Measurements from ENCODE around the gene PLCB4.
A peak's percentile ranks its signal among the peaks of the same experiment; 100 is the strongest.

The PLCB4 gene

GRCh38 chr20:9270831-9271230 lies 201.9 kb downstream of the PLCB4 start:
- DNase-seq (ENCODE audit: low read depth): peak; percentile 65

GRCh38 chr20:9276966-9277468 lies 208.1 kb downstream of the PLCB4 start:
- DNase-seq (ENCODE audit: low read depth): no peak

GRCh38 chr20:9279918-9280401 lies 211.1 kb downstream of the PLCB4 start:
- no peak for DNase-seq (ENCODE audit: low read depth)

- DNase-seq (ENCODE audit: low read depth): peak; percentile 18
Observed at GRCh38 chr20:9280666-9281065, 211.8 kb downstream of the PLCB4 start.

- DNase-seq (ENCODE audit: low read depth): no peak
Observed at GRCh38 chr20:9281803-9282202, 212.9 kb downstream of the PLCB4 start.

GRCh38 chr20:9285617-9286016 lies 216.7 kb downstream of the PLCB4 start:
- DNase-seq (ENCODE audit: low read depth): no peak

GRCh38 chr20:9286501-9287461 lies 217.9 kb downstream of the PLCB4 start:
- DNase-seq (ENCODE audit: low read depth): no peak

- no peak for DNase-seq (ENCODE audit: low read depth)
Observed at GRCh38 chr20:9287826-9288225, 218.9 kb downstream of the PLCB4 start.

GRCh38 chr20:9290331-9290730 lies 221.4 kb downstream of the PLCB4 start:
- no peak for DNase-seq (ENCODE audit: low read depth)

- no peak for DNase-seq (ENCODE audit: low read depth)
Observed at GRCh38 chr20:9293145-9293544, 224.3 kb downstream of the PLCB4 start.

- DNase-seq (ENCODE audit: low read depth): peak; percentile 31
Observed at GRCh38 chr20:9294041-9294440, 225.2 kb downstream of the PLCB4 start.

GRCh38 chr20:9298906-9299305 lies 230.0 kb downstream of the PLCB4 start:
- no peak for DNase-seq (ENCODE audit: low read depth)

GRCh38 chr20:9300080-9300479 lies 231.2 kb downstream of the PLCB4 start:
- no peak for DNase-seq (ENCODE audit: low read depth)

- DNase-seq (ENCODE audit: low read depth): no peak
Observed at GRCh38 chr20:9300534-9300933, 231.6 kb downstream of the PLCB4 start.

- no peak for DNase-seq (ENCODE audit: low read depth)
Observed at GRCh38 chr20:9301129-9302090, 232.5 kb downstream of the PLCB4 start.

- DNase-seq (ENCODE audit: low read depth): no peak
Observed at GRCh38 chr20:9302091-9302462, 233.2 kb downstream of the PLCB4 start.

- no peak for DNase-seq (ENCODE audit: low read depth)
Observed at GRCh38 chr20:9306521-9306920, 237.6 kb downstream of the PLCB4 start.

GRCh38 chr20:9308056-9308455 lies 239.2 kb downstream of the PLCB4 start:
- DNase-seq (ENCODE audit: low read depth): no peak

GRCh38 chr20:9311132-9311531 lies 242.2 kb downstream of the PLCB4 start:
- DNase-seq (ENCODE audit: low read depth): no peak

- no peak for DNase-seq (ENCODE audit: low read depth)
Observed at GRCh38 chr20:9319687-9320384, 250.9 kb downstream of the PLCB4 start.

- DNase-seq (ENCODE audit: low read depth): no peak
Observed at GRCh38 chr20:9321007-9321406, 252.1 kb downstream of the PLCB4 start.

GRCh38 chr20:9322661-9323060 lies 253.8 kb downstream of the PLCB4 start:
- DNase-seq (ENCODE audit: low read depth): no peak
